Sciatic nerve (tissue), 2 donors: ENCODE results near the gene PCCA. TPM values are rescaled to one million over a fixed set of nuclear protein-coding genes. Genes with fewer than 3 reads are reported as not detected.

Experiments used
- ATAC-seq: fragments of 200-7000 bp; cut with Tn5 transposase; one replicate; pipeline ENCODE4 v1.9.1; 2020; ENCODE audit warnings: mild to moderate bottlenecking, moderate library complexity
- DNase-seq: peaks from one replicate; pipeline ENCODE4 v3.0.0-alpha.2; 2020; ENCODE audit warnings: low spot score
- intact Hi-C: fragments of 100-400 bp; cut with DNase I; formaldehyde crosslinking; loops from one replicate; pipeline ENCODE4 v1.14.2; 2022
- total RNA-seq: library from RNA; stranded (reverse); fragmentation: NEBNext Ultra II Directional; extraction: Animal tissue kit (Norgen Biotek cat#: 25700); gene quantifications from one replicate; pipeline ENCODE4 v1.2.1, GENCODE V29; 2021
- donor health status: DM: no; HTN: no; CAD: no.
- donor health status: DM: no; HTN: no; CAD: no.

Gene PCCA
- total RNA-seq, 1 donor from 2014 or later: 34.8 TPM

GRCh38 chr13:100175078-100175802 lies 86.3 kb downstream of the PCCA start:
- intact Hi-C loops: no loop called here
- no peak for DNase-seq
- ATAC-seq: no peak

- ATAC-seq: no peak
- no peak for DNase-seq
- intact Hi-C loops: no loop called here
Measured at GRCh38 chr13:100175803-100176182, 86.9 kb downstream of the PCCA start.

DNA sequence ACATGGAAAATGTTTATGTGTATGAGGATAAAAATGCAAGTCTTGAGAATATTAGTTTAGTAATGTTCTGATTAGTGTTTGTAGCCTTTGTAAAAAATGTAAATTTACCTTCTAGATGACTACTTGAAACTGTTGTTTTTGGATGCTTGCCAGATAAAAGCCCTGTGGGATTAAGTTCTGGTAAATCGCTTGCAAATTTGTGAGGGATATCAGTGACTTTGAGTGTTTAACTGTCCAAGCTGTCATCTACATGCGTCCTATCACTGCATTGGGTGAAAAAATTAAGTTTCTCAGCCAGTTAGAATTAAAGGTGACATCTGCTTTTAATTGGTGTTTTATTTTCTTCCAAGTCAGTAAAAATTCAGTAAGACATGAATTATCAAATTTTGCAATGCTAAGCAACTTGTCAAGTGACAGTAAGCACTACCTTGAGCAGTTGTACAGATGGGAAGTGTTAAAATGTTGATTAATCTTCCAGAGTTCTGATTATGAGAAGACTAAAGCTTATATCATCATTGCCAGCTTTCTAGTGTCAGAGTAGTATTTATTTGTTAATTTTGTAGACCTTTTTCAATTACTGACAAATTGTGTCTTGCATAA lies 88.0 kb downstream of the PCCA start:
- ATAC-seq (no peak), DNase-seq (no peak)
- intact Hi-C loops: no loop called here

DNA sequence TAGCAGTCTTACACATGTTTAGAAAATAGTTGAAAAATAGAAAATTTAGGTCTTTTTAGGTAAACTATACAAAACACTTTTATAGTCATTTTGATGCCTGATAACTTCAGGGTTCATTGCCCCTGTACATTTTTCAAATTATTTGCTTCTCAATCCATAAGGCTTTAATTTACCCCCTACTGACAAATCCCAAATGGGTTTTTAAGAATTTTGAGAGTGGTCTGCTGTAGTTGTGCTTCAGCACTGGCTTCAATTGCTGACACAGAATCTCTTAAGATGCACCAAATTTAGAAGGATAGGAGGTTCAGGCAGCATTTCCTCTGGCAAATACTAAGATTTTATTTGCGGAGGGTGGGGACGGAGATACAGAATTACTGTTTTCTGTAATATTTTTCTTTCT lies 89.4 kb downstream of the PCCA start:
- ATAC-seq (no peak), DNase-seq (no peak)
- intact Hi-C loops: no loop called here

GRCh38 chr13:100179276-100179675 lies 90.4 kb downstream of the PCCA start:
- intact Hi-C loops: no loop called here
- no peak for ATAC-seq

DNA sequence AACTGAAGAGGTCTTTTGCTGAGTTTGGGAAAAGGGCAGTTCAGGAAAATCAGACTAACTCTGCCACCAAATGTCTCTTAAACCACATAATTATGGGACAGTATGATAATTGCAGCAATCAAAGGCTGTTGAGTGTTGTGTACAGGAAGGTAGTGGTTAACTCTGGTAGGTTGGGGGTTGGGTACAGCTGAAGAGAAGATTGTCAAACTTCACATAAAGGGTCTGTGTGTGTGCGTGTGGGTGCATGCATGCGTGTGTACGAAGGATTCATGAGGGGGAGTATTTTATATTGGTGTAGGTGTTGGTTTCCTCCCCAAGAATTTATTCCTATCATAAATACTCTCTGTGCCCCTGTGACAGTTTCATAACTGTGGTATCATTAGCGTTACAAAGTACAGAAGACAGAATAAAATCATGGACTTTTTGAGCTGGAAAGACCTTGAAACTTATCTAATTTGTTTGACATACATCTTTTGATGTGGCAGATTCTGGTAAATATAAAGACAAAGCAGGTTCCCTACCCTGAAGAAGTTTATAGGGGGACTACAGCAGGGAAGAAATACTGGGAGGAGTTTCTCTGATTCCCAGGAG lies 94.1 kb downstream of the PCCA start:
- intact Hi-C loops: no loop called here
- ATAC-seq (no peak), DNase-seq (no peak)

More at GRCh38 chr13:100179276-100179675, 90.4 kb downstream of the PCCA start:
- DNase-seq: no peak

DNA sequence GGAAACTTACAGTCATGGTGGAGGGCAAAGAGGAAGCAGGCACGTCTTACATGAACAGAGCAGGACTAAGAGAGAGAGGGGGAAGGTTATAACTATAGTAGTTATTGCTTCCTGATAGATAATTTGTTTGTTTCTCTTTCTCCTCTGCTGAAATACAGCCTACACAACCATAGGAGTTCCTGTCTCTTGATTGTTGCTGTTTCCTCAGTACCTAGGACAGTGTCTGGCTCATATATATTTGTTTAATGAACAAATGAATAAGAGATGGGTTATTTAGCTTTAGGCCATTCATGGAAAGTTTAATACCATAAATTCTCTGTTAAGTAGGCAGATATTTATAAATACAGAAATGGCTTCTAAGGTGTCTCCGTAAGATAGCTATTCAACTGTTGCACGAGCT lies 95.2 kb downstream of the PCCA start:
- DNase-seq (no peak), ATAC-seq (no peak)
- intact Hi-C loops: no loop called here

GRCh38 chr13:100195568-100195967 lies 106.7 kb downstream of the PCCA start:
- ATAC-seq: no peak
- no peak for DNase-seq
- intact Hi-C loops: no loop called here

- intact Hi-C loops: no loop called here
- ATAC-seq (no peak), DNase-seq (no peak)
Measured at GRCh38 chr13:100196375-100196774, 107.5 kb downstream of the PCCA start.

DNA sequence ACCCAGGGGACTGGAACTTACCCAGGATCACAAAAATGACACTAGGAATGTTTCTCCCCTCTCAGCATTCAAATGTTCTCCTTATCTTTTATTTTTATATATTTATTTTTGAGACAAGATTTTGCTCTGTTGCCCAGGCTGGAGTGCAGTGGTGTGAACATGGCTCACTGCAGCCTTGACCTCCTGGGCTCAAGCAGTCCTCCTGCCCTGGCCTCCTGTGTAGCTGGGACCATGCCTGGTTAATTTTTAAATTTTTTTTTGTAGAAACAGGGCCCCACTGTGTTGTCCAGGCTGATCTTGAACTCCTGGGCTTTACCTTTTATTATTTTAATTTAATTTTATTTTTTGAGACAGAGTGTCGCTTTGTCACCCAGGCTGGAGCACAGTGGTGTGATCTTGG lies 108.2 kb downstream of the PCCA start:
- DNase-seq (no peak), ATAC-seq (no peak)
- intact Hi-C loops: no loop called here

GRCh38 chr13:100197591-100198365 lies 108.9 kb downstream of the PCCA start:
- ATAC-seq (no peak), DNase-seq (no peak)
- intact Hi-C loops: no loop called here

DNA sequence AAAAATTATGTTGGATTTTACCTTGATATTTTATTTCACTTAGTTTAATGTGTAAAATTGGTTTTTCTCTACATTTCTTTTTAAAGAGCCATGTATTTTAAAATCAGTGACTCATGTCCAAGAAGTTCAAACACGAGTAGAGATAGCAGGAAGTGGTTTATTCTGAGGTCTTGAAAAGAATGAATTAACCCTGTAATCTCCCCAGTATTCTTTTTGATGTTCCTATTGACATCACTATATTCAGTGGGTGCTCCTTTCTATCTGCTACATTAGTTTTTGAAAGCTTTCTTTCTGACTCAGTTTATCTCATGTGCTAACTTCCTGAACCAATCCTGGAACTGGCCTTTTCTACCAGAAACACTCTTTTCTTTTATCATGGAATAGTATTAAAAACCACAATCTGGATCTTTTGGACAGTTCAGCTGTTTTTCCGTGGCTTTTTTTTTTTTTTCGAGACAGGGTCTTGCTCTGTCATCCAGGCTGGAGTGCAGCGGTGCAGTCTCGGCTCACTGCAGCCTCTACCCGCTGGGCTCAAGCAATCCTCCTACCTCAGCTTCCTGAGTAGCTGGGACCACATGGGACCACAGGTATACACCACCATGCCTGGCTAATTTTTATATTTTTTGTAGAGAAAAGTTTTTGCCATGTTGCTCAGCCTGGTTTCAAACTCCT lies 114.9 kb downstream of the PCCA start:
- no peak for DNase-seq
- no peak for ATAC-seq
- intact Hi-C loops: no loop called here

GRCh38 chr13:100208002-100208401 lies 119.1 kb downstream of the PCCA start:
- no peak for ATAC-seq
- intact Hi-C loops: no loop called here
- DNase-seq: no peak

GRCh38 chr13:100208626-100209025 lies 119.7 kb downstream of the PCCA start:
- DNase-seq (no peak), ATAC-seq (no peak)
- intact Hi-C loops: no loop called here

GRCh38 chr13:100209857-100210825 lies 121.2 kb downstream of the PCCA start:
- ATAC-seq (no peak), DNase-seq (no peak)
- intact Hi-C loops: no loop called here

- ATAC-seq (no peak), DNase-seq (no peak)
- intact Hi-C loops: no loop called here
Measured at GRCh38 chr13:100211016-100211710, 122.3 kb downstream of the PCCA start.

DNA sequence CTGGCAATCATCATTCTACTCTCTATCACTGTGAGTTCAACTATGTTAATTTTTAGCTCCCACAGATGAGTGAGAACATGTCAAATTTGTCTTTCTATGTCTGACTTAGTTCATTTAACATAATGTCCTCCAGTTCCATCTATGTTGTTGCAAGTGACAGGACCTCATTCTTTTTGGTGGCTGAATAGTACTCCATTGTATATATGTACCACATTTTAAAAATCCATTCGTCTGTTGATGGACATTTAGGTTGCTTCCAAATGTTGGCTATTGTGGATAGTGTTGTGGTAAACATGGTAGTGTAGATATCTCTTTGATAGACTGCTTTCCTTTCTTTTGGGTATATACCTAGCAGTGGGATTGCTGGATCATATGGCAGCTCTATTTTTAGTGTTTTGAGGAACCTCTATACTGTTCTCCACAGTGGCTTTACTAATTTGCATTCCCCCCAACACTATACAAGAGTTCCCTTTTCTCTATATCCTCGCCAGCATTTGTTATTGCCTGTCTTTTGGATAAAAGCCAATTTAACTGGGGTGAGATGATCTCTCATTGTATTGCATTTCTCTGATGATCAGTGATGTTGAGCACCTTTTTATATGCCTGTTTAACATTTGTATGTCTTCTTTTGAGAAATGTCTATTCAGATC lies 124.1 kb downstream of the PCCA start:
- no peak for DNase-seq
- intact Hi-C loops: no loop called here
- ATAC-seq: no peak
